NCI-H774 (cell line): Measurements from ENCODE around the gene PGLYRP1.

Experiments
- DNase-seq: peaks from one replicate; lab custom pipeline; 2025; lab: John Stamatoyannopoulos, UW

The PGLYRP1 gene

DNA sequence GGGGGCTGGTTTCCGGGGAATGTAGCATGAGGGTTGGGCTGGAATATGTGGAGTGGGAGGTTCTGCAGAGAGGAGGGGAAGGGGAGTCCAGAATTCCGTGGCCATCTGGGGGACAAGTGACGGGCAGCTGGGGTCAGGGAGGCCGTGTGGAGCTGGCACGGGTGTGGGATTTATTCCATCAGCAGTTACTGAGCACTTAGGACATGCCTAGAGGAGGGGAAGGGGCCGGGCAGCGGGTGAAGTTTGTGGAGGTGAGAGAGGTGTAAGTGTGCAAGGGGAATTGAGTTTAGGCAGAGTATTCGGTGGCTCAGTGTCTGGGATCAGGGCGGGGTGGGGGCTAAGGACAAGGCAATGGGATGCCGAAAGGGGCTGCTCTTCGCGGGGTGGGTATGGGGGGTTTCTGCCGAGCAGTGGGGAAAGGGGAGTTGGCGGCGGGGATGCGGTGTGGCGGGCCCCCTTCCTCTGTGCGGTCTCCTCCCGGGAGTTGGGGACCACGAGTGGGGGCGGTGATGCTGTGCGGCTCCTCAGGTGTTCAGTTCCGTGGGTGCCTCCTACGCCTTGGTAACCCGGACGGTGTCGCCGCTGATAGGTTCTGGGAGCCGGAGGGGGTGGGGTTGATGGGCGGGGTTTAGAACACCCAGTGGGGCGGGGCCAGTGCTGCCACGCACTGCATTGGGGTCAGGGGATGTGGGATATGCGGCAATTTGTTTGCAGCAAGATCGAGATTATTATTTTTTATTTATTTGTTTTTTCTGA lies 22.2 kb downstream of the PGLYRP1 start:
- DNase-seq = peak; percentile 61

DNA sequence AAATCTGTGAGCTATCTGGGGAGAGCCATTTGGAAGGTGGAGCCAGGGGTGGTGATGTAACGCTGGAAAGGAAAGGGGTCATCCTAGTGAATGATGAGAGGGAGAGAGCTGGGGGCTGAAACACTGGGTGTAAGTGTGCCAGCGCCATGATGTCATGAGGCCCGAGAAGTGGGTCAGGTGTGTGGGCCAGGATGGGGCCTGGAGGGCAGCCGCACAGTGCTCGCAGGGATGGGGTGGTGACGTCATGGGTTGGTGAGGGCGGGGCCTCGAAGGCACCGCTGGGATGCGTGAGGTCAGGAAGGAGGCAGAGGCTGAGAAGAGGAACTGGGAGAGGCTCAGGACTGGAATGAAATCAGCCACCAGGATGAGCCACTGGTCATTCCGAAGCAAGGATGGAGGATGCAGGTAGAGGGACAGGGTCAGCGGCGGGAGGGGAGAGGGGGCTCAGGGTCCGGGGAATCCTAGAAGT lies 23.2 kb downstream of the PGLYRP1 start:
- peak; percentile 54 for DNase-seq

DNA sequence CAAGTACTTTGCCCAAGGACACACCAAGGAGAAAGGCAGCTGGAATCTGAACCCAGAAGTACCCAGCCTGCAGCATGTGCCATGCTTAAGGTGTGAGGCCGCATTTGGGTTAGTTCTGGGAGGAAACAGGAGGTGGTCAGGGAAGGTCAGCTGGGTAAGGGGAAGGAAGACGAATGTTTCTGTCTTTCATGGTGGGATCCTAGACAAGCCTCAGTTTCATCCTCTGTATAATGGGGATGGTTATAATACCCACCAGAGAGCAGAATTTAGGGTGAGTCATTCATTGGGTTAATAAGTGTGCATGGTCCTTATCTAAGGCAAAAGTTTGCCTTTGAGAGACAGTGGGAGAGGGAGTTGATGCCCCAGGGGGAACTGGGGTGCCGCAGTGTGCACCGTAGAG lies 24.0 kb downstream of the PGLYRP1 start:
- DNase-seq = no peak

DNA sequence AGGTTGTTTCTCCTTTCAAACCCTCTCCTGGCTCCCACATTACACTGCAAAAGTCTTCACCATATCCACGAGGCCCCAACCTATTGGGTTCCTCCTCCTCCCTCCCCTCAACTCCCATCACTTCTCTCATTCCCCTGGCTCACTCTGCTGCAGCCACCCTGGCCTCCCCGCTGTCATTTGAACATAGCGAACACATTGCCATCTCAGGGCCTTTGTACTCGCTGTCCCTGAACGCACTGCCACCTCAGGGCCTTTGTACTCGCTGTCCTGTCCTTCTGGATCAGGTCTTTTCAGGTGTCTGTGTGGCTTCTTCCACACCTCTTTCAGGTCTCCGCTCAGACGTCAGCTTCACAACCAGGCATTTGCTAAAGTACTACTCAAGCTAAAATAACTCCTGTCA lies 25.9 kb downstream of the PGLYRP1 start:
- DNase-seq = no peak

DNA sequence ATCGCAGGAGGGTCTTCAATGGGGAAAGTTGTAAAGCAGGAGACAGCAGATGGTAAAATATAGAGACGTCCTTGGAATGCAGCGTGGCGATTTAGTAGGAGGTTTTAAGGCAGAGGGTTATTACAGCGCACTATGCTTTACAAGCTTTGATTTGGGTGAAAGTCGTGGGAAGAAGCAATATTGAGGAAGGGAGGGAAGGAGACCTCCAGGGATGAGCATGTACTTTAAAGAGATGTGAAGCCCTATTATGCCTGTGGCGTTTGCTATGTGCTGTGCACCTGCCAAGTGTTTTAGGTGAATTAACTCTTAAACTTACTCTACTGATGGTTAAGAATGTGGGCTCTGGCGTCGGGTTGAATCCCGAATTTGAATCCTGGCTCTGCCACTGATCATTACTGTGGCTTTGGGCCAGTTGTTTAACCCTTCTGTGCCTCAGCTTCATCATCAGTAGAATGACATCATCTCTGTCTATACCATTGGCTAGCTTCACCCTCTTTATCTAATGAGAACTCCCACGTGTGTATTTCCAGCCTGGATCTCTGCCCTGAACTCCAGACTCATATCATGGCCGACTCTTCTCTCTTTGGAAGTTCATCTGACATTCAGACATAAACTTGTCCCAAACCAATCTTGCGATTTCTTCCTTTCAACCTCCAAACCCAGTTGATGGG lies 27.0 kb downstream of the PGLYRP1 start:
- DNase-seq = no peak

DNA sequence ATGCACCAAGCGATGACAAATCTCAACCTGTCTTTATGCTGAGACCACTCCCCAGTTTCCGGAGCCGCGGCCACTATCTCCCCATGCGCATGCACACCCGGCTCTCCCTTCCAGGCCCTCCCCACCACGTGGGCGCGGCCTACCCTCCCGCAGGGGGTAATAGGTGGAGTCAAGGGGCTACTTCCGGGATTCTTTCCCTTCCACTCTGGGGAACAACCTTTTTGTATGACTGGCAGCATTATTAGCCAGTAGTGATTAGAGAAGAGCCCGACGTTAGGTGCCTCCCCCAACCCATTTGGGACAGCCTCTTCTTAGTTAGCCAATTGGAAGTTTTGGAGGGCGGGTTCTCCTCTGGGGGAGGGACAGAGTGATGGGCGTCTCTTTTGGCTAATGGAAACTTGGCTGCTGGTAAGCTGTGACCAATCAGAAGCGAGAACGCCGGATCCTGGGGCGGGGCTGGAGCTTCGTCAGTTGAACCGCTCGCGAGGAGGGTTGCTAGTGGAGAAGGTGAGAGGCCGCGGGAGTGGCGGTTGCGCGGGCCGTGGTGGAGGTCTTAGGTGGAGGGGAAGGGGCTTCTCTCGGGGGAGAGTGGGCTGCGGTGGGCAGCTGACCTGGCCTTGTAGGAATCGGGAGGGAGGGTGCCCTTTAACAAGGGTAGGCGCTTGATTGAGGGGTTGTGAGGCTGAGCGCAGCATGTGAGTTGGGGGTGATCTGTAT lies 27.7 kb downstream of the PGLYRP1 start, which contains the start of gene CCDC61:
Gene CCDC61, plus strand, starts transcription at position 470 of the 717 bp plus-strand sequence. CDS start 7,552 bp downstream, outside the sequence.
- DNase-seq = peak; percentile 99

DNA sequence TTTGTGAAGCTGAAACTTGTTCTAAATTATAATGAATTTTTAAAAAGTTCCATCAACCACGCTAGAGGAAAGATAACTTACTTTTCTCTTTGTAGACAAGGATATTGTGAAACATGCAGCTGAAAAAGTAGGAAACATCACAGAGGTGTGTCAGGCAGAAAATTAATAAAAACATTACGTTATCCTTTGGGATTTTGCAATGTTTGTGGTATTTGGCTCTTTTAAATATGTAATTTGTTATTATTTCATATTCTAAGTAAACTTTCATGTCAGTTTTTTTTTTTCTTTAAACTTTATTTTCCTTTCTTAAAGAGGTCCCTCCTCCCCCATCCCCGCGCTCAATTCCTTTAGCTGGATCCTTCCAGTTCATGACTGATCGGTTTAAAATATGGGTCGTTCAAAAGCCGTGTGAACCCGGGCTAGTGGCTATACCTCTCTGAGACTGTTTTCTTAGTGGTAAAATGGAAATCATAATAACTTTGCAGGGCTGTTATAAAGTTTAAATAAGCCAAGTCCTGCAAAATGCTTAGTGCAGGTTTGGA lies 28.3 kb downstream of the PGLYRP1 start:
- no peak for DNase-seq

DNA sequence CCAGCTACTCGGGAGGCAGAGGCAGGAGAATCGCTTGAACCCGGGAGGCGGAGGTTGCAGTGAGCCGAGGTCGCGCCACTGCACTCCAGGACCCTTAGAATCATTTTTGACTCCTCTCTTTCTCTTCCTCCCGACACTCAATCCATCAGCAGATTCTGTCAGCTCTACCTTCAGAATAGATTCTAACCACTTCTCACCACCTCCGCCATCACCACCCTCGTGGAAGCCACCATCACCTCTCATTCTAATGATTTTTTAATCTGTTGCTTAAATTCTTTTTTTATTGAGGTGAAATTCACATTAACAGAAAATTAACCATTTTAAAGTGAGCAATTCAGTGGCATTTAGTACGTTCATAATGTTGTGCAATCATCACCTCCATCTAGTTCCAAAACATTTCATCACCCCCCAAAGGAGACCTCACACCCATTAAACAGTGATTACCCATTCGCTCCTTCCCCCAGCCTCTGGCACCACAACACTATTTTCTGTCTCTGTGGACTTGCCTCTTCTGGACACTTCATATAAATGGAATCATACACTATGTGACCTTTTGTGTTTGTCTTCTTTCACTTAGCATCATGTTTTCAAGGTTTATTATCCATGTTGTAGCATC lies 32.6 kb downstream of the PGLYRP1 start:
- no peak for DNase-seq

DNA sequence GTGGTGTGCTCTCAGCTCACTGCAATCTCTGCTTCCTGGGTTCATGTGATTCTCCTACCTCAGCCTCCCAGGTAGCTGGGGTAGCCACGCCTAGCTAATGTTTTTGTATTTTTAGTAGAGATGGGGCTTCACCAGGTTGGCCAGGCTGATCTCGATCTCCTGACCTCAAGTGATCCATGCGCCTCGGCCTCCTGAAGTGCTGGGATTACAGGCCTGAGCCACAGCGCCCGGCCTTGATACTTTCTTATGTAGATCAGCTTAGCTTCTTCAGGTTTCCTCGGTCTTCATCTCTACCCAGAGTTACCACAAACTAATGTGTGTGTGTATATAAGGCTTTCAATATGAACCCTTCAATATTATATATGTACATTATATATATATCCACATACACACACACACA lies 37.5 kb downstream of the PGLYRP1 start:
- no peak for DNase-seq

DNA sequence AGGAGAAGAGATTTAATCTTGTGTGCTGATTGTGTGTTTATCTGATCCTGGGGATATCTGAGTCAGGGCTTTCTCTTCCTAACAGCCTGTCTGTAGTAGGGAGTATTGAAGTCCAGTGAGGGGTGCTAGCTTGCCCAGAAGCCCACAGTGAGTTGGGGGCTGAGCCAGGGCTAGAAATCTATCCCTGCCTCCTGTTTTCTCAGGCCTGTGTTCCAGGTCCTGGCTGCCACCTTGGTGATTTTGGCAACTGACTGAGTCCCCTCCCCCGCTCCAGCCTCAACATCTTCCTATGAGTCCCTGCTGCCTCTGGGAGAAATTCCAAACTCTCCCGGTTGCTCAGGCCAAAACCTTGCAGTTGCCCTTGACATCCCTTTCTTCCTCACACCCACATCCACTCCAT lies 41.5 kb downstream of the PGLYRP1 start:
- no peak for DNase-seq

DNA sequence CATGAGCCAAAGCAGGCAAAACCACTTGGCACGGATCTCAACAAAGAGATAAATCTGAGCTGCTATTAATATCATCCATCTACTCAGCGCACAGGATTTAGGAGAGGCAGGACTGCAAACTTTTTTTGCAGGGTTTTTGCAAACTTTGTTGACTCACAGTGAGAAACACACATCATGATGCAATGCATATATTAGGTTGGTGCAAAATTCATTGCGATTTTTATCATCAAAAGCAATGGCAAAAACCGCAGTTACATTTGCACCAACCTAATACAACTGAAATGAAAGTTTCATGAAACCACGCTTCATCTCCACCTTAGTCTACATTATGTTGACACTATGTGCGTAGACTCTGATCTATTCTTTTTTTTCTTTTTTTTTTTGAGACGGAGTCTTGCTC lies 44.7 kb downstream of the PGLYRP1 start:
- DNase-seq = no peak

DNA sequence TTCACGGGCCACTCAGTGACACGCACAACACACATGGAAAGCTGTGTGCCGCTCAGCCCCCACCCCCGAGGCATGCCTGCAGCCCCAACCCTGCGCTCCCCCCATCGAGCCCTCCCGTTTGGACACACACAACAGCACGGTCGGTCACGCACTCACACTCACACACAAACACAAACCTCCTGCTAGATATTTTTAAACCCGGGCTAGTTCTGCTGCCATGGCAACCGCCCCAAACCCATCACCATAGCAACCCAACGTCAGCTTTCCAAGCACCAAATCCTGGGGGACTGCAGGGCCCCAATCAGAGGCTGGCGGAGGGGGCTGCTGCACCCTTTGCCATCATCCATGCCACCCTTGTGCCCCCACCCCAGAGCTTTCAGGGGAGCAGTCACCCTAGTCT lies 46.7 kb downstream of the PGLYRP1 start:
- no peak for DNase-seq

DNA sequence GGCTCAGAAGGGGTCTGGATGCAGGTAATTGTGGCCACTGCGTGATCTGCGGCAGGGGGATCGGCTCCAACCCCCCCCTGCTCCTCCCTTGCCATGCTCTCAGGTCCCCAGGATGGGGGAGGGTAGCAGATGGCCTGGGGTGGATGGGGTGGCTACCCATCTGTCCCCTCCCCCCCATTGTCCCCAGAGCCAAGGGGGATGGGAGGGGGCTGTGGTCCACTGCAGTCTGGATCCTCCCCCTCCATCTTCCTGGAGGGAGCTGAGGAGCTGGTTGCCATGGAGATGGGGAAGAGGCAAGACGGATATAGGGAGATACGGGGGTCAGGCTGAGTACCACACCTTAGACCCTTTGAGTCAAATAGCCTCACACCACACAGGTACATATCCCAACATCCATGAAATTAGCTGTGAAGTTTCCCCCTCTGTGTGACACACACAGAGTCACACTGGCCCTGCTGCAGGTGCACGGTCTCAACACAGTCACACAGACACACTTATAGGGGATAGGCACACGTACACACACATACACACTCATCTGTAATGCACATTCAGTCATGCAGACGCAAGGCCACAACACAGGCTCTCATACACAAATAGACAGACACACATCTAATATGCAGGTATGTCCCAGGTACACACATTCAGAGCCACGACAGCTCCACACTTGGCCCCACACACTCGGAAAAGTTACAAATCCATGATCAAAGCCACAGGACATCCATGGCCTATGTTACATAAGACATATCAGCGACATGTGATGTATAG lies 47.4 kb downstream of the PGLYRP1 start:
- DNase-seq = no peak

DNA sequence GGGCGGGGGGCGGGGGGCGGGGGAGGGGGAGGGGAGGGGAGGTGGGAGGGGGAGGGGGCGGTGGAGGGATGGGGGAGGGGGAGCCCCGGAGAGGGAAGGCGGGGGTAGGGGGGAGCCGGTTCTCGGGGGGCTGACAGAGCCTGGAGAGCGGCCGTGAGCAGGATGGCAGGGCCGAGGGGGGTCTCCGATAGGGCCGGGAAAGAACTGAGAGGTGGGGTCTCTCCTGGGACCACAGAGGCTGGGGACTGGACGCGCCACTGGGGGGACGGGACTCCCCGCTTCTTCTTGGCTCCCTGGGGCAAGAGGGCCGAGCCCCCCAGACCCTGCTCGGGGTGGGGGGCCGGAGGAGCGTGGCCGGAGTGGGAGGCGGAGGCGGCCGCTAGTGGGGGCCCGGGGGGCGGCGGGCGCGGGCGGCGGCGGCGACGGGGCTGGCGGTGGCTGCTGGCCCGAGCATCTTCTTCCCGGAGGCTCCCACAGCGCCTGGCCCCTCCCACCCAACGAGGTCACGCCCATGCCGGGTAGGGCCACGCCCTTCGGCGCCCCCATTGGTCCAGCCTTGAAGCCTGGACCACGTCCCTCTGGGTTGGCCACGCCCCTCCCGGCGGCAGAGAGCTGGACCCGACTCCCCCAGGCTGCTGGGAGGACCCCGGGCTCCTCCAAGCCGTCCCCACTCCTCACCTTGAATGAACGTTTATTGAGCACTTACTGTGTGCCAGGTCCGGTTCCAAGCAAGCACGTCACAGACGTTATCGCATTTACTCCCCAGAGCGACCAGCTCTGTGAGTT lies 49.1 kb downstream of the PGLYRP1 start, which contains the start of gene NOVA2:
Gene NOVA2, minus strand, starts transcription at position 313 of the 786 bp plus-strand sequence. CDS start 514 bp downstream, outside the sequence.
- DNase-seq = peak; percentile 31

DNA sequence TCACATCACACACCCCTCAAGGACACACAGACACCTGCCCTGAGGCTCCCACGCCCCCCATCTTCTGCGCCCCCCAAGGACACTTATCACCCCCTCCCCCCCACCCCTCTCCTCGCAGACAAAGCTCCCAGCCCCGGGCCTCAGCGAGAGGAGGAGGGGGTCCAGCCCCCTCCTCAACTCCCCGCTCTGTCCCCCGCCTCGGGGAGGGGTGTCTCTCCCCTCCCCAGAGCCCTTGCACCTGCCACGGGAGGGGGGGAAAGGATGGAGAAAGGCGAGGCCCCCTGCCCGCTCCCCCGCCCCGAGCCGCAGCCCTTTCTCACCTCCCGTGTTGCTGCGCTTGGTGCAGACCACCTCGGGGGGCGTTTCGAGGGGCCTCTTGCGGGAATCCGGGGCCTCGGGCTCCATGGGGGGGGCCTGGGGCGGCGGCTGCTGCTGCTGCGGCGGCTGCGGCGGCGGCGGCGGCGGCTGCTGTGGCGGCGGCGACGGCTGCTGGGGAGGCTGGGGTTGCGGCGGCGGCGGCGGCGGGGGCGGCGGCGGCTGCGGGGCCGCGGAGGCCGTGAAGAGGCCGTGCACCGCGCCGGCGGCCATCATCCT lies 49.8 kb downstream of the PGLYRP1 start:
- no peak for DNase-seq

DNA sequence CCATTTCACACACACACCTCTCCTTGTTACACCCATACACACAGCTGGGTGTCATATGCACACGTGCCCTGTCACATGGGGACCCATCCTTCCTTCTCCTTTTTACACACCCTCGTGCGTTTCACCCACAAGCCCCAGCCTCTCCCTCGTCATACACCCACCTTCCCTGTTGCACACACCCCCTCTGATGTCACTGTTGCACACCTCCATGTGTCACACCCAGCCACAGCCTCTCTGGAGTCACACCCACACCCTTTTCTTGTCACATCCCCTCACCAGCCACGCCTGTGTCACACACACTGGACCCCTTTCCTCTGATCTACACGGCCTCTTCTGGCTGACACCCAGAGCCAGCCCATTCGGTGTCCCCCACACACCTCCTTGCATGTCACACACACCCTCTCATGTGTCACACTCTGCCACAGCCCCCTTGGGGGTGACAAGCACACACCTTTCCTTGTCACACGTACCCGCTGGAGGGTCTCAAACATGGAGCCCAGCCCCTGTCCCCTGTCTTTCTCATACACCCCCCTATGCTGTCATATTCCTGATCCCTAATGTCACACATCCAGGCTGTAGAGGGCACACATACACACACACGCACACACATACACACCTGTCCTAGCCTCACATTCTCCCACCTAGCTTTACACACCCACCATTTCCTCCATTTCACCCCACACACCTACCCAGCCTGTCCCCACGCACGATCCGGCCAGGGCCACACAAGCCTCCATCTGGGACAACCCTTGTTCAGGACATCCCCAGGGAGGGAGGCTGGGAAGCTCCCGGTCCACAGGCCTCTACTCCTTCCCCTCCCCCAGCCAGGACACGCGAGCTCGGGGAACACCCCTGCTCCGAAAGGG lies 50.5 kb downstream of the PGLYRP1 start:
- DNase-seq = no peak

DNA sequence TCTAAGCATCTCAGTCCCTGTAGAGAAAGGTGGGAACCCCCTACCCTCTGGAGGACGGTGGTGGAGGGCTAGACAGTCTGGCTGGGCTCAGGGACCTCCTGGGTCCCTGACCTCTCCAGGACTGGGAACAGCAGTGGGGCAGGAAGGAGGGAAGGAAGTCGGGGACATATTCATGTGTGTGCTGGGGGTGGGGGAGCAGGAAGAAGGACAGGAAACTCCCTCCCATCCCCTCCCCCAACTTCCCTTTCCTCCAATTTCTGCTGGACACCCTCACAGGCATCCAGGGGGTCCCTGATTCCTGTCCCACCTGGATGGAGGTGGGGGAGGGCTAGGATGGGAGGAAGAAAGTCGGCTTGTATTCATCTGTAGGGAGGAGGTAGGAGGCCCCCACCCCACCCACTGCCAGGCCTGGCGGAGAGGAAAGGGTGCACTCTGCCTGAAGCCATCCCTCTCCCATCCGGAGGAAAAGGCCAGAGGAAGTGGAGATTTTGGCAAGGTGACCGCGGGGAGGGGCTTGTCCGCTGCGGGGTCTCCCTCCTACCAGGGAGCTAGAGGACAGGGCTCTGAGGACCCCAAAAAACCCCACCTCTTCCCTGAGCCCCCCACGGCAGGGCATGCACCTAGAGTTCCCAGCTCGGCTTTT lies 51.5 kb downstream of the PGLYRP1 start:
- DNase-seq = no peak

DNA sequence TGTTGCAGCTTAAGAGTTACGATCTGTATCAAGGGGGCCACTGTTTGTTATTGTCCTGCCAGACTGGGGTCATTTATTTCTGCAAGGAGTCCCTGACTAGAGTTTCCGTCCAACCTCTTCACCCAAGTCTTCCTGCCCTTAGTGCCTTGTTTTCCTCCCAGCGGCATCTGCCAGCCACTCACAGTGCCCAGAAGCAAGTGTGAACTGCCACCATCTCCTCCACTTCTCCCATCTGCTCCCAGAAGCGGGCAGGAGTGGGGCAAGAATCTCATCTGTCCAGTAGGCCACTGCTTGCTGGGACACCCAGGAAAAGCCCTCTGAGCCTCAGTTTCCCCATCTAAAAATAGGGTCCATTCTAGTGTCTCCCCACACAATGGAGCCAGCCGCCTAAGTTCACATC lies 53.2 kb downstream of the PGLYRP1 start:
- no peak for DNase-seq
